Natural killer cell (primary cell): ENCODE data around the gene CCDC39. TPM values are rescaled to one million over a fixed set of nuclear protein-coding genes. Genes with fewer than 3 reads are reported as not detected.
A peak's percentile ranks its signal among the peaks of the same experiment; 100 is the strongest.

Experiments used
- ATAC-seq, 3 donors: fragments of 150-1000 bp in 2 of 3; fragments of 200-7000 bp in 1 of 3; cut with Tn5 transposase; 1 replicate in 1 of 3; 2 replicates in 2 of 3; pipeline ENCODE4 v1.10.0; 2021; ENCODE audit warnings: mild to moderate bottlenecking in 2 of 3, moderate library complexity in 2 of 3
- DNase-seq, 2 donors: peaks; one replicate each; pipeline versions ENCODE4 v3.0.0 to v3.0.0-alpha.2; 2013 to 2021; ENCODE audit warnings: mixed read lengths in 1 of 2
- H3K27ac ChIP-seq: one replicate; pipeline ENCODE4 v1.5.1; 2013; ENCODE audit warnings: mild to moderate bottlenecking, low read length
- H3K27me3 ChIP-seq: one replicate; pipeline ENCODE4 v1.6.1; 2013; ENCODE audit warnings: low read length; ENCODE audit not compliant: control insufficient read depth, insufficient read depth
- H3K36me3 ChIP-seq: one replicate; pipeline ENCODE4 v1.6.1; 2013; ENCODE audit warnings: low read length; ENCODE audit not compliant: control insufficient read depth, insufficient read depth
- H3K4me1 ChIP-seq: one replicate; pipeline ENCODE4 v1.6.1; 2013; ENCODE audit warnings: low read length; ENCODE audit not compliant: control insufficient read depth, insufficient read depth
- H3K4me3 ChIP-seq: one replicate; pipeline ENCODE4 v1.5.1; 2013; ENCODE audit warnings: low read length
- H3K9me3 ChIP-seq: one replicate; pipeline ENCODE4 v1.6.1; 2013; ENCODE audit warnings: low read length; ENCODE audit not compliant: control insufficient read depth, insufficient read depth
- H3K27ac Mint-ChIP-seq, 2 donors: one replicate each; pipeline ENCODE4 v1.8.0; 2022; ENCODE audit warnings: mild to moderate bottlenecking in 2 of 2, mixed read lengths in 2 of 2, moderate library complexity in 1 of 2
- H3K27me3 Mint-ChIP-seq, 2 donors: one replicate each; pipeline ENCODE4 v1.8.0; 2022; ENCODE audit warnings: low read depth in 2 of 2, mixed read lengths in 2 of 2
- H3K36me3 Mint-ChIP-seq: one replicate; pipeline ENCODE4 v1.8.0; 2022; ENCODE audit warnings: mixed read lengths
- H3K4me1 Mint-ChIP-seq, 2 donors: one replicate each; pipeline ENCODE4 v1.8.0; 2022; ENCODE audit warnings: mixed read lengths in 2 of 2
- H3K4me3 Mint-ChIP-seq: one replicate; pipeline ENCODE4 v1.8.0; 2022; ENCODE audit warnings: mild to moderate bottlenecking, moderate library complexity, mixed read lengths
- H3K9me3 Mint-ChIP-seq, 2 donors: one replicate each; pipeline ENCODE4 v1.8.0; 2022; ENCODE audit warnings: mixed read lengths in 2 of 2
- CTCF ChIP-seq: fragments of 200-600 bp; IDR thresholded peaks from one replicate; pipeline ENCODE4 v1.8.0; 2022; ENCODE audit warnings: antibody characterized with exemption
- WGBS: methylation state at CpG from one replicate; pipeline ENCODE4 v1.1.7; 2013; ENCODE audit warnings: missing lambda C conversion rate; ENCODE audit not compliant: insufficient coverage; 5-methylcytosine and 5-hydroxymethylcytosine counted together
- intact Hi-C: fragments of 100-400 bp; cut with micrococcal nuclease; formaldehyde crosslinking; loops from one replicate; pipeline ENCODE4 v1.14.2; 2022
- total RNA-seq, 4 donors: library from RNA; stranded (reverse); fragments of 120-200 nt in 1 of 4; gene quantifications; one replicate each; pipeline versions ENCODE4 v1.2.3 to v1.2.4, GENCODE V29; 2013 to 2022

CCDC39 gene
- total RNA-seq, 3 donors from 2014 or later (not counting 1 experiment from before 2014, with no cell fraction given), result not detected

GRCh38 chr3:180657094-180657493, 22.2 kb downstream of the CCDC39 start:
- intact Hi-C loops, result no loop called here
- Mint-ChIP-seq H3K4me3 (no peak overlapping the region), H3K9me3 (peaks cover 0 to 5% of the 10 kb centered on the region in 2 donors), H3K27me3 (peaks cover 0 to 8% of the 10 kb centered on the region in 2 donors), H3K36me3 (peaks cover 7% of the 10 kb centered on the region), H3K4me1 (no peaks in the 10 kb centered on the region), H3K27ac (no peak overlapping the region)
- ATAC-seq (no peak), DNase-seq (no peak)
- WGBS, result 91% methylated on average over 3 of the region's 4 CpGs
- H3K27ac ChIP-seq, result no peak overlapping the region
- H3K4me1 ChIP-seq, result no peaks in the 10 kb centered on the region
- H3K36me3 ChIP-seq, result no peaks in the 10 kb centered on the region
- no peaks in the 10 kb centered on the region for H3K27me3 ChIP-seq
- no peak overlapping the region for H3K4me3 ChIP-seq
- no peaks in the 10 kb centered on the region for H3K9me3 ChIP-seq
- no peak for TF ChIP-seq CTCF

DNA sequence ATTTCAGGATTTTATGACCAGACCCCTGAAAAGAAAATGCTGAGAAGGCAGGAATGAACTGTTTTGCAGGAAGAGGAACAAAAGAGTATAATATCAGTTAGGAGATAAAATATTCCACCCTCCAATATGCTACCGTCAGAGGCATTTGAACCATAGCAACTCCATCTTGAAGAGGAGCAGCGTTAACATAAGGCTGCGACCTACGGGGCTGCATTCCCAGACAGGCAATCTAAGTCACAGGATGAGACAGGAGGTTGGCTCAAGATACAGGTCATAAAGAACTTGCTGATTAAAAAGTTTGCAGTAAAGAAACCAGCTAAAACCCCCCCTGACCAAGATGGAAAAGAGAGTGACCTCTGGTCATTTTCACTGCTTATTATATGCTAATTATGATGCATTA, 22.9 kb downstream of the CCDC39 start:
- H3K27me3 ChIP-seq, result no peaks in the 10 kb centered on the region
- Mint-ChIP-seq H3K4me3 (no peak overlapping the region), H3K36me3 (peaks cover 7% of the 10 kb centered on the region), H3K27ac (no peak overlapping the region), H3K4me1 (no peaks in the 10 kb centered on the region), H3K27me3 (peaks cover 0 to 8% of the 10 kb centered on the region in 2 donors), H3K9me3 (peaks cover 0 to 5% of the 10 kb centered on the region in 2 donors)
- no peak overlapping the region for H3K27ac ChIP-seq
- DNase-seq, result no peak
- no peaks in the 10 kb centered on the region for H3K36me3 ChIP-seq
- H3K9me3 ChIP-seq, result no peaks in the 10 kb centered on the region
- no peaks in the 10 kb centered on the region for H3K4me1 ChIP-seq
- no peak for TF ChIP-seq CTCF
- no peak overlapping the region for H3K4me3 ChIP-seq
- no peak for ATAC-seq
- 69% methylated on average over 4 of the region's 4 CpGs for WGBS
- intact Hi-C loops, result no loop called here

- H3K27me3 ChIP-seq, result peaks cover 4% of the 10 kb centered on the region
- no CpG with 5 or more reads among the region's 1 CpG for WGBS
- H3K27ac ChIP-seq, result no peak overlapping the region
- Mint-ChIP-seq H3K27ac (no peak overlapping the region), H3K27me3 (peaks cover 0 to 8% of the 10 kb centered on the region in 2 donors), H3K9me3 (peaks cover 0 to 2% of the 10 kb centered on the region in 2 donors), H3K36me3 (no peaks in the 10 kb centered on the region), H3K4me3 (no peak overlapping the region), H3K4me1 (no peaks in the 10 kb centered on the region)
- H3K9me3 ChIP-seq, result no peaks in the 10 kb centered on the region
- H3K4me3 ChIP-seq, result no peak overlapping the region
- intact Hi-C loops, result no loop called here
- DNase-seq (peak in 1 of 2 donors; percentile 3), ATAC-seq (no peak)
- no peak for TF ChIP-seq CTCF
- H3K36me3 ChIP-seq, result no peaks in the 10 kb centered on the region
- H3K4me1 ChIP-seq, result no peaks in the 10 kb centered on the region
Observed at GRCh38 chr3:180646187-180646790, 33.0 kb downstream of the CCDC39 start.

GRCh38 chr3:180640987-180641386, 38.3 kb downstream of the CCDC39 start:
- Histone ChIP-seq H3K4me3 (no peak overlapping the region), H3K9me3 (no peaks in the 10 kb centered on the region), H3K4me1 (no peaks in the 10 kb centered on the region), H3K27me3 (peaks cover 6% of the 10 kb centered on the region), H3K36me3 (no peaks in the 10 kb centered on the region), H3K27ac (no peak overlapping the region)
- Mint-ChIP-seq H3K4me1 (no peaks in the 10 kb centered on the region), H3K27ac (no peak overlapping the region), H3K36me3 (no peaks in the 10 kb centered on the region), H3K9me3 (peaks cover 0 to 6% of the 10 kb centered on the region in 2 donors), H3K4me3 (no peak overlapping the region), H3K27me3 (peaks cover 7 to 49% of the 10 kb centered on the region in 2 donors)
- ATAC-seq, result no peak
- DNase-seq, result no peak
- no peak for TF ChIP-seq CTCF
- intact Hi-C loops, result no loop called here
